ENCODE measurements around the gene HRK. TPM values are rescaled to one million over a fixed set of nuclear protein-coding genes. Genes with fewer than 3 reads are reported as not detected.

Gene HRK
- total RNA-seq, 1 donor from 2014 or later = not detected

DNA sequence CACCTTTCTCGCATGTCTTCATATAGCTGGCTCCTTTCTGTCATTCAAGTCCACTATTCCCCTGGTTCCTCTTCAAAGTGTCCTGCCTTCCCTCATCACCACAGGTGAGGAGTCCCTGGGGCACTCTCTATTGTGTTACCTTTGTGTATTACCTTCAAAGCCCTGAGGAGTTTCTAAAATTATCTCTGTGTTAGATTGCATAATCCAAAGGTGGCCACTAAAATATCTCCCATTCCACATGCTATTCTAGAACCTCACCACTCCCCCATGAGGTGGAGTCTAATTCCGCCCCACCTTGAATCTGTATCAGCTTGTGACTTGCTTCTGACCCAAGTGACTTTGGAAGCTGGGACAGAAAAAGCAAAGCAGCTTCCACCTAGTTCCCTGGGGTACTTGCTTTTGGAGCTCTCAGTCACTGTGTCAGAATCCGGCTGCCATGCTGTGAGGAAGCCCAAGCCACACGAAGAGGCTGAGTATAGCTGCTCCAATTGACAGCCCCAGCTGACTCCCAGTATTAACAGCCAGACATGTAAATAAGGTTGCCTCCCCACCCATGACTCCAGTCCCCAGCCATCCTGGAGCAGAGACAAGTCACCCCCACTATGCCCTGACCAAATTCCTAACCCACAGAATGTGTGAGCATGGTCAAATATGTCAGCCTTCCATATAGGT, 6.8 kb downstream of the HRK start:
- intact Hi-C loops (cut with micrococcal nuclease) = no loop called here

GRCh38 chr12:116870306-116870705, 10.9 kb downstream of the HRK start:
- intact Hi-C loops (cut with micrococcal nuclease) = no loop called here

DNA sequence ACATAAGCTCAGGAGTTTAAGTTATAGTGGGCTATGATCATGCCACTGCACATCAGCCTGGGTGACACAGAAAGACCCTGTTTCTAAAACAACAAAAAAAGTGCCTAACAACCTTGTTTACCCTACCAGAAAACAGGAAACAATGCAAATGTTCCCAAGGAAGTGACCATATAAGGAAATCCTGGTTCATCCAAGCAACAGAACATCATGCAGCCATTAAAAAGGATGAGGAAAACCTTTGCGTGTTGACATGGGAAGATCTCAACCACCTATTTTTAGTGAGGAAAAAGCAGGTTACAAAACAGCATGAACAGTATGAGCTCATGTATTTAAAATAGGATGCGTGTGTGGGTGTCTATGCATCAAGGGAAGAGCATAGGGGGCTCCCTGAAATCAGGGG, 13.7 kb downstream of the HRK start:
- intact Hi-C loops (cut with micrococcal nuclease) = no loop called here

GRCh38 chr12:116864371-116865160, 16.7 kb downstream of the HRK start:
- intact Hi-C loops (cut with micrococcal nuclease) = no loop called here

- intact Hi-C loops (cut with micrococcal nuclease) = loop anchor here (1.0 to 2.0 kb wide), 2 partner anchors 125 to 161 kb away; partner anchors contain the start of genes RNFT2 and SPRING1
Observed at GRCh38 chr12:116863275-116863767, 17.9 kb downstream of the HRK start.

DNA sequence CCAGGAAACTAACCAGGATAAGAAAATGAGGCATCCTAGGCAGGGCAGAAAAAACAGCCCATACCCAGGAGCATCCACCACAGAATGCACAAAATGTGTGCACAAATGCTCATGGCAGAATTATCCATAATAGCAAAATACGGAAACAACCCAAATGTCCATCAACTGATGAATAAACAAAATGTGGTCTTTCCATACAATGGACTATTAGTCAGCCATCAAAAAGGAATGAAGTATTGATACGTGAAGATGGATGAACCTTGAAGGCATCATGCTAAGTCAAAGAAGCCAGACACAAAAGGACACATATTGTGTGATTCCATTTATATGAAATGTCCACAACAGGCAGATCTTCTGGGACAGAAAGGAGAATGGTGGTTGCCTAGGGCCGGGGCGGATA, 19.1 kb downstream of the HRK start:
- intact Hi-C loops (cut with micrococcal nuclease) = loop anchor here (2.0 kb wide), 1 partner anchor 159 kb away; no protein-coding TSS in a partner anchor

DNA sequence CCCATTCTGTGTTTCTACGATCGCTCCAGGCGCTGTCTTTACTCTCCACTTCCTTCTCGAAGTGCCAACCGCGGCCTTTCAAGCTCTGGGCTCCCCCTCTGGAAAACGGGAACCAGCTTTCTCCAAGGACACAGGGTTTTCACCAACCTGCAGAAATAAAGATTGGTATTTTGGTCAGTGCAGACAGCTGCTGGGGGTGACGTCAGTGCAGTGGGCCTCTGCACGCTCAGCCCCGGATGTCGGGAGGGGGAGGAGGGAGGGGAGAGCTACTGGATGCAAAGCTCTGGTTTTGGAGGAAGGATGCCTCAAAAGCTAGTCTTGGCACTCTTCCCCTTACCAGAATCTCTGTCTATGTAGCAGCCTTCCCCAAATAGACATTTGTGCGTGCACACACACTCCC, 19.9 kb downstream of the HRK start:
- intact Hi-C loops (cut with micrococcal nuclease) = no loop called here

DNA sequence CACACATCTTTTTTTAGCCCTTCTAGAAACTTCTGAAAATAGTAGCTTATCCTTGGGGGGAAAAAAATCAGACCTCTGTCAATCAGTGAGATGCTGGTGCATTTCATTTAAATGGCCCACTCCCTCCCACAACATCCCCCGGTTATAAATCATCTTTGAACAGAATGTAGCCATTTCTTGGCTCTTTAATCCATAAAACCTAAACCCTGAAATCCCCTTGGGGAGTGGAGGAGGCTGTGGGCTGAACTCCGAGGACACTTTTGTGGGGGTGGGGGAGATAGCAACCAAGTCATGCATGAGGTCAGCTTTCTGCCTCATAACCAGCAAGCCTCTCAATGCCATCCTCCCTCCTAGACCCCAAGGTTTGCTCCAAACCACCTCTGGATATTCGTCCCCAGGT, 21.0 kb downstream of the HRK start:
- intact Hi-C loops (cut with micrococcal nuclease) = no loop called here

GRCh38 chr12:116859079-116859478, 22.2 kb downstream of the HRK start:
- intact Hi-C loops (cut with micrococcal nuclease) = no loop called here

- intact Hi-C loops (cut with micrococcal nuclease) = no loop called here
Observed at GRCh38 chr12:116856729-116857128, 24.5 kb downstream of the HRK start.

GRCh38 chr12:116855744-116856470, 25.3 kb downstream of the HRK start:
- intact Hi-C loops (cut with micrococcal nuclease) = no loop called here

DNA sequence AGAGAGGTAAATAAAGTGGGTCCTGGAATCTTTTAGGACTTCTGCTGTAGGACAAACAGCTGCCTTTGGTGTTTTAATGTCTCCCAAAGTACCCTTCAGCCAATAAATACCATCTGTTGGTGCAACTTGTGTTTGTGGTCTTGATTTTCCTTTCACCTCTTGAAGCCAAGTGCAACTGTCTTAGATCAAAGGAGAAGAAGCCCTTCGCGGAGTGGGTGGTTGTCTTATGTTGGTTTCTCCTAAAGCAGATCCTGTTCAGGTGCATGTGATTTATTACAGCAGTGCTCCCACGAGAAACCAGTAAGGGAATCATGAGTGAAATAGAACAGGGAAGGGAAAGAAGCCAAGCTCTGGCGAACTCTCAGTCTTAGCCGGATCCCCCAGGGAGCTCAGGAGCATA, 27.7 kb downstream of the HRK start:
- intact Hi-C loops (cut with micrococcal nuclease) = no loop called here

GRCh38 chr12:116852303-116852702, 28.9 kb downstream of the HRK start:
- intact Hi-C loops (cut with micrococcal nuclease) = no loop called here

- intact Hi-C loops (cut with micrococcal nuclease) = no loop called here
Observed at GRCh38 chr12:116849216-116849615, 32.0 kb downstream of the HRK start.

GRCh38 chr12:116843085-116843484, 38.2 kb downstream of the HRK start:
- intact Hi-C loops (cut with micrococcal nuclease) = no loop called here

GRCh38 chr12:116839287-116839830, 41.9 kb downstream of the HRK start:
- intact Hi-C loops (cut with micrococcal nuclease) = no loop called here

- intact Hi-C loops (cut with micrococcal nuclease) = no loop called here
Observed at GRCh38 chr12:116838365-116838764, 42.9 kb downstream of the HRK start.

DNA sequence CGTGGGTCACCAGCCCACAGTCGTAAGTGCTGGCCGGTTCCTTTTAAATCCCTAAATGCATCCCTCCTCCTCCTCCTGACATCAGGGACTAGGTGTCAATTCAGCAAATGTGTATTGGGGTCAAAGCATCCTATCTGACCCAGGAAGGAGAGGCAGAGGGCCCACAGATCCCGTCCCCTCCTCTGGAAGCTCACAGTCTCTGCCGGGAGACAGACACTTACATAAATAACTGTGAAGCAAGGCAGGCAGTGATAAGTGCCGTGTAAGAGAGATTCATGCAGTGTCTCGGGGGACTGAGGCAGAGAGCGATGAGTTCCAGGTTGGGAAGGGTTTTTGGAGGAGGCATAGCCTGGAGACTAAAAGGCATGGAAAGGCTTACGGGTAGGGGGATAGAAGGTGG, 44.1 kb downstream of the HRK start:
- intact Hi-C loops (cut with micrococcal nuclease) = no loop called here

- intact Hi-C loops (cut with micrococcal nuclease) = no loop called here
Observed at GRCh38 chr12:116835484-116835883, 45.8 kb downstream of the HRK start.

DNA sequence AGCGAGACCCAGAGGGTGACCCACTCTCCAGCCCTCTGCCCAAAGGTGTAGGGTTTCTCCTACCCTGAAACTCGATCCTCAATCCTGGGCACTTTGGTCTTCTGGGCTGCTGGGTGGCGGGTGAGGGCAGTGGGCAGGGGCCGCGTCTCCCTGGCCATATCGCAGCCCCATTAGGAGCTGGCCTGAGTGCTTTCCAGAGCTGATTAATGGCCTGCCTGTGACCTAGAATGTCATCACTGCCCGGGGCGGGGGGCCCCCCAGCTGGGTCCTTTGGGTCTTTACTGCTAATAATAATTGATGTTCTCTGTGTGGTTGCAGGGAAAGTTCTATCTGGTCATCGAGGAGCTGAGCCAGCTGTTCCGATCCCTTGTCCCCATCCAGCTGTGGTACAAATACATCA, 47.8 kb downstream of the HRK start:
- intact Hi-C loops (cut with micrococcal nuclease) = no loop called here

- intact Hi-C loops (cut with micrococcal nuclease) = no loop called here
Observed at GRCh38 chr12:116832353-116832752, 48.9 kb downstream of the HRK start.

DNA sequence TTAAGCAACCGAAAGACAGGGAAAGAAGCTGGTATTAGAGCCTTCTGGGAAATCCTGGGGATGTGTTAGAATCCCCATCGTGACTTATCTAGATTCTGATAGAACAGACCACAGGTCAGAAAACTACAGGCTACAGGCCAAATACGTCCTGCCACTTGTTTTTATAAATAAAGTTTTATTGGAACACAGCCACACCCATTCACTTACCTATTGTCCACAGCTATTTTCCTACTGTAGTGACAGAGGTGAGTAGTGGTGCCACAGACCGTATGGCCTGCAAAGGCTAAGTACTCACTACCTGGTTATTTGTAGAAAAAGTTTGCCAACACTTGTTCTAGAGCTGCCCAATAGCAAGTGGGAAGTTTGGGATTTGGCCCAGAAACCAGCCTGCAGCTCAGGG, 53.8 kb downstream of the HRK start:
- intact Hi-C loops (cut with micrococcal nuclease) = no loop called here
